ENCODE measurements around the gene MEPE. TPM values are rescaled to one million over a fixed set of nuclear protein-coding genes. Genes with fewer than 3 reads are reported as not detected.

Gene MEPE
- polyA plus RNA-seq, 1 donor from 2014 or later: not detected

DNA sequence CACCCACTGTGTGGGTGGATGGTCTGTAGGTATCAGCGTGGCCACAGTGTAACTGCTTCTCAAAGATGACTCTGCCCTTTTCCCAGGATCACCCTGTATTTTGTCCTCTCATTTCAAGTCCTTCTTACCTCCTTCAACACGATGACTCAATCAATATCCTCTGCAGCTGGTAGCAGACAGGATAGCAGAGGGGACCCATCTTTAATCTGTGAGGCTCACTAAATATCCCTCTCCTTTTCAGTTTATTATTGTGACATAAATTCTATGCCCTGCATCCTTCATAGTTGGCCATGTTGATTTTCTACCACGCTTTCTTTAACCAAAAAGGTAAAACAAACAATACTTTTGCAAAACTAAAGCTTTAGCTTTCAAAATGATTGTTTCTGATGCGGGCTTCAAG is 9.6 kb upstream of the MEPE start:
- Histone ChIP-seq H3K27ac (ENCODE audit: low read length) (no peak overlapping the region), H3K9ac (ENCODE audit: low read length) (no peak overlapping the region), H2AFZ (ENCODE audit: low read depth, low read length) (no peak overlapping the region), H3K36me3 (ENCODE audit: insufficient read depth, low read length) (no peaks in the 10 kb centered on the region), H3K27me3 (ENCODE audit: insufficient read depth, low read depth, low read length) (no peaks in the 10 kb centered on the region), H3K9me3 (ENCODE audit: low read length) (no peaks in the 10 kb centered on the region), H3K4me2 (ENCODE audit: low read length) (no peak overlapping the region), H3F3A (ENCODE audit: insufficient read depth, low read length, poor library complexity, severe bottlenecking) (no peaks in the 10 kb centered on the region), H3K9me2 (ENCODE audit: insufficient read depth, low read length) (no peaks in the 10 kb centered on the region), H3K4me3 (ENCODE audit: low read length) (no peak overlapping the region), H4K20me1 (ENCODE audit: insufficient read depth) (no peaks in the 10 kb centered on the region), H3K79me2 (replicated peaks; ENCODE audit: insufficient read depth, low read length) (no peaks in the 10 kb centered on the region)
- TF ChIP-seq EZH2 (IDR thresholded peaks at IDR 0.05; ENCODE audit: borderline replicate concordance, insufficient read depth, low read length, poor library complexity, severe bottlenecking): no peak
- no peak for TF ChIP-seq MXI1 (conservative IDR thresholded peaks at IDR 0.05; ENCODE audit: poor library complexity, severe bottlenecking)
- no peak for TF ChIP-seq RAD21 (conservative IDR thresholded peaks at IDR 0.05)
- TF ChIP-seq SMC3 (conservative IDR thresholded peaks at IDR 0.05; ENCODE audit: poor library complexity): no peak
- TF ChIP-seq TAF1 (IDR thresholded peaks at IDR 0.05; ENCODE audit: low read depth): no peak
- TF ChIP-seq POLR2AphosphoS5 (IDR thresholded peaks at IDR 0.05): no peak
- no peak for TF ChIP-seq EP300 (conservative IDR thresholded peaks at IDR 0.05; ENCODE audit: poor library complexity, severe bottlenecking)
- TF ChIP-seq, protein P1, sequence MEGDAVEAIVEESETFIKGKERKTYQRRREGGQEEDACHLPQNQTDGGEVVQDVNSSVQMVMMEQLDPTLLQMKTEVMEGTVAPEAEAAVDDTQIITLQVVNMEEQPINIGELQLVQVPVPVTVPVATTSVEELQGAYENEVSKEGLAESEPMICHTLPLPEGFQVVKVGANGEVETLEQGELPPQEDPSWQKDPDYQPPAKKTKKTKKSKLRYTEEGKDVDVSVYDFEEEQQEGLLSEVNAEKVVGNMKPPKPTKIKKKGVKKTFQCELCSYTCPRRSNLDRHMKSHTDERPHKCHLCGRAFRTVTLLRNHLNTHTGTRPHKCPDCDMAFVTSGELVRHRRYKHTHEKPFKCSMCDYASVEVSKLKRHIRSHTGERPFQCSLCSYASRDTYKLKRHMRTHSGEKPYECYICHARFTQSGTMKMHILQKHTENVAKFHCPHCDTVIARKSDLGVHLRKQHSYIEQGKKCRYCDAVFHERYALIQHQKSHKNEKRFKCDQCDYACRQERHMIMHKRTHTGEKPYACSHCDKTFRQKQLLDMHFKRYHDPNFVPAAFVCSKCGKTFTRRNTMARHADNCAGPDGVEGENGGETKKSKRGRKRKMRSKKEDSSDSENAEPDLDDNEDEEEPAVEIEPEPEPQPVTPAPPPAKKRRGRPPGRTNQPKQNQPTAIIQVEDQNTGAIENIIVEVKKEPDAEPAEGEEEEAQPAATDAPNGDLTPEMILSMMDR (IDR thresholded peaks at IDR 0.05; ENCODE audit: poor library complexity, severe bottlenecking): no peak
- TF ChIP-seq, protein P2, sequence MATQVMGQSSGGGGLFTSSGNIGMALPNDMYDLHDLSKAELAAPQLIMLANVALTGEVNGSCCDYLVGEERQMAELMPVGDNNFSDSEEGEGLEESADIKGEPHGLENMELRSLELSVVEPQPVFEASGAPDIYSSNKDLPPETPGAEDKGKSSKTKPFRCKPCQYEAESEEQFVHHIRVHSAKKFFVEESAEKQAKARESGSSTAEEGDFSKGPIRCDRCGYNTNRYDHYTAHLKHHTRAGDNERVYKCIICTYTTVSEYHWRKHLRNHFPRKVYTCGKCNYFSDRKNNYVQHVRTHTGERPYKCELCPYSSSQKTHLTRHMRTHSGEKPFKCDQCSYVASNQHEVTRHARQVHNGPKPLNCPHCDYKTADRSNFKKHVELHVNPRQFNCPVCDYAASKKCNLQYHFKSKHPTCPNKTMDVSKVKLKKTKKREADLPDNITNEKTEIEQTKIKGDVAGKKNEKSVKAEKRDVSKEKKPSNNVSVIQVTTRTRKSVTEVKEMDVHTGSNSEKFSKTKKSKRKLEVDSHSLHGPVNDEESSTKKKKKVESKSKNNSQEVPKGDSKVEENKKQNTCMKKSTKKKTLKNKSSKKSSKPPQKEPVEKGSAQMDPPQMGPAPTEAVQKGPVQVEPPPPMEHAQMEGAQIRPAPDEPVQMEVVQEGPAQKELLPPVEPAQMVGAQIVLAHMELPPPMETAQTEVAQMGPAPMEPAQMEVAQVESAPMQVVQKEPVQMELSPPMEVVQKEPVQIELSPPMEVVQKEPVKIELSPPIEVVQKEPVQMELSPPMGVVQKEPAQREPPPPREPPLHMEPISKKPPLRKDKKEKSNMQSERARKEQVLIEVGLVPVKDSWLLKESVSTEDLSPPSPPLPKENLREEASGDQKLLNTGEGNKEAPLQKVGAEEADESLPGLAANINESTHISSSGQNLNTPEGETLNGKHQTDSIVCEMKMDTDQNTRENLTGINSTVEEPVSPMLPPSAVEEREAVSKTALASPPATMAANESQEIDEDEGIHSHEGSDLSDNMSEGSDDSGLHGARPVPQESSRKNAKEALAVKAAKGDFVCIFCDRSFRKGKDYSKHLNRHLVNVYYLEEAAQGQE (IDR thresholded peaks at IDR 0.05; ENCODE audit: borderline replicate concordance): no peak

DNA sequence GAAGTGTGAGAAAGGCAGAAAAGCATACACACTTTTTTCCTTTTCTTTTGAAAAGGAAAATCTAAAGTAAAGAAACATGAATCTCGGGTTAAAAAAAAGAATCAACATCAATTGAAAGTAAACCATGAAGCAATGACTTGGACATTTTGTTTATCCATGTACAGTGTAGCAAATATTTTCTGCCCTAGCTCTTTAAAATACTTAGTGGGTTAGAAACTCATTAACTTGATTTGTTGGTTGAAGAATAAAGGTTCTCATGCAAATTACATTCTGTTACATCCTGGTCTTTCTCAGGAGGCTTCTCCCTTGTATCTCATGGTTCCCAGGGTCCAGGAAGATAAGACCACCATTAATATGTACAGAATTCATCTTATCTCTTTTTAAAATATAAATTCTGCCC is 9.0 kb upstream of the MEPE start:
- H3K27me3 ChIP-seq (ENCODE audit: insufficient read depth, low read depth, low read length): no peaks in the 10 kb centered on the region

More for the DNA sequence above, 9.0 kb upstream of the MEPE start:
- Histone ChIP-seq H3K9me2 (ENCODE audit: insufficient read depth, low read length) (no peaks in the 10 kb centered on the region), H3K4me3 (ENCODE audit: low read length) (no peak overlapping the region), H3F3A (ENCODE audit: insufficient read depth, low read length, poor library complexity, severe bottlenecking) (no peaks in the 10 kb centered on the region), H3K79me2 (replicated peaks; ENCODE audit: insufficient read depth, low read length) (no peaks in the 10 kb centered on the region), H3K9ac (ENCODE audit: low read length) (no peak overlapping the region), H3K9me3 (ENCODE audit: low read length) (no peaks in the 10 kb centered on the region), H4K20me1 (ENCODE audit: insufficient read depth) (no peaks in the 10 kb centered on the region), H3K4me2 (ENCODE audit: low read length) (no peak overlapping the region), H2AFZ (ENCODE audit: low read depth, low read length) (no peak overlapping the region), H3K27ac (ENCODE audit: low read length) (no peak overlapping the region), H3K36me3 (ENCODE audit: insufficient read depth, low read length) (no peaks in the 10 kb centered on the region)
- TF ChIP-seq, protein P1 (IDR thresholded peaks at IDR 0.05; ENCODE audit: poor library complexity, severe bottlenecking): no peak
- TF ChIP-seq POLR2AphosphoS5 (IDR thresholded peaks at IDR 0.05) (no peak), EP300 (conservative IDR thresholded peaks at IDR 0.05; ENCODE audit: poor library complexity, severe bottlenecking) (no peak), MXI1 (conservative IDR thresholded peaks at IDR 0.05; ENCODE audit: poor library complexity, severe bottlenecking) (no peak), EZH2 (IDR thresholded peaks at IDR 0.05; ENCODE audit: borderline replicate concordance, insufficient read depth, low read length, poor library complexity, severe bottlenecking) (no peak), SMC3 (conservative IDR thresholded peaks at IDR 0.05; ENCODE audit: poor library complexity) (no peak), TAF1 (IDR thresholded peaks at IDR 0.05; ENCODE audit: low read depth) (no peak), RAD21 (conservative IDR thresholded peaks at IDR 0.05) (no peak)
- TF ChIP-seq, protein P2 (IDR thresholded peaks at IDR 0.05; ENCODE audit: borderline replicate concordance): no peak
